GM21737 (cell line): ENCODE data around the gene SV2B.

Source experiments
- ATAC-seq: cut with Tn5 transposase; IDR thresholded peaks from one replicate; pipeline ENCODE4 v1.9.1; 2021; ENCODE audit warnings: mild to moderate bottlenecking, moderate library complexity; ENCODE audit not compliant: unreplicated experiment

The SV2B gene

GRCh38 chr15:91101608-91101920 is 1.5 kb downstream of the SV2B start:
- no peak for ATAC-seq

- no peak for ATAC-seq
Observed at GRCh38 chr15:91102546-91103330, 2.7 kb downstream of the SV2B start.

GRCh38 chr15:91104111-91104510 is 4.1 kb downstream of the SV2B start:
- no peak for ATAC-seq

GRCh38 chr15:91108421-91108820 is 8.4 kb downstream of the SV2B start:
- ATAC-seq: no peak

- no peak for ATAC-seq
Observed at GRCh38 chr15:91109885-91110284, 9.8 kb downstream of the SV2B start.

GRCh38 chr15:91110407-91110806 is 10.3 kb downstream of the SV2B start:
- no peak for ATAC-seq

GRCh38 chr15:91113030-91113429 is 13.0 kb downstream of the SV2B start:
- ATAC-seq: no peak

GRCh38 chr15:91114301-91114700 is 14.2 kb downstream of the SV2B start:
- ATAC-seq: no peak

GRCh38 chr15:91116113-91117067 is 16.3 kb downstream of the SV2B start:
- peak; percentile 91 for ATAC-seq

GRCh38 chr15:91117375-91117774 is 17.3 kb downstream of the SV2B start:
- no peak for ATAC-seq

- no peak for ATAC-seq
Observed at GRCh38 chr15:91118817-91119590, 18.9 kb downstream of the SV2B start.

GRCh38 chr15:91122296-91122695 is 22.2 kb downstream of the SV2B start:
- ATAC-seq: no peak

- ATAC-seq: no peak
Observed at GRCh38 chr15:91124132-91124531, 24.1 kb downstream of the SV2B start.

- ATAC-seq: no peak
Observed at GRCh38 chr15:91125162-91125561, 25.1 kb downstream of the SV2B start.

- no peak for ATAC-seq
Observed at GRCh38 chr15:91126080-91126479, 26.0 kb downstream of the SV2B start.

- ATAC-seq: no peak
Observed at GRCh38 chr15:91127236-91127955, 27.3 kb downstream of the SV2B start.

GRCh38 chr15:91128016-91128415 is 28.0 kb downstream of the SV2B start:
- ATAC-seq: no peak

- ATAC-seq: no peak
Observed at GRCh38 chr15:91129436-91129835, 29.4 kb downstream of the SV2B start.

GRCh38 chr15:91132079-91132478 is 32.0 kb downstream of the SV2B start:
- no peak for ATAC-seq

GRCh38 chr15:91133511-91133910 is 33.5 kb downstream of the SV2B start:
- no peak for ATAC-seq
